Chondrocyte (in vitro differentiated cells): ENCODE measurements around the gene TMEM40. TPM values are rescaled to one million over a fixed set of nuclear protein-coding genes. Genes with fewer than 3 reads are reported as not detected.
"Not testable (repeated sequence)": the region's sequence is repeated elsewhere in the genome, so short reads cannot be mapped to it uniquely, and the experiment has no call there.

Experiments used
- DNase-seq: peaks from one replicate; pipeline ENCODE4 v3.0.0; 2021; ENCODE audit warnings: mixed read lengths, low spot score
- H3K27ac Mint-ChIP-seq: one replicate; pipeline ENCODE4 v1.8.0; 2021; ENCODE audit warnings: mild to moderate bottlenecking, moderate library complexity, mixed read lengths; ENCODE audit not compliant: unreplicated experiment
- H3K27me3 Mint-ChIP-seq: 2 replicates; pipeline ENCODE4 v1.8.0; 2021; ENCODE audit warnings: low read depth, mixed read lengths
- H3K36me3 Mint-ChIP-seq: 2 replicates; pipeline ENCODE4 v1.8.0; 2021; ENCODE audit warnings: low read depth, mixed read lengths
- H3K4me1 Mint-ChIP-seq: 2 replicates; pipeline ENCODE4 v1.8.0; 2021; ENCODE audit warnings: low read depth, mild to moderate bottlenecking, mixed read lengths
- H3K4me3 Mint-ChIP-seq: one replicate; pipeline ENCODE4 v1.8.0; 2021; ENCODE audit warnings: mild to moderate bottlenecking, moderate library complexity, mixed read lengths; ENCODE audit not compliant: unreplicated experiment
- H3K9me3 Mint-ChIP-seq: 2 replicates; pipeline ENCODE4 v1.8.0; 2021; ENCODE audit warnings: low read depth, mixed read lengths
- CTCF ChIP-seq: fragments of 200-600 bp; sonication (generic); IDR thresholded peaks from 2 replicates; pipeline ENCODE4 v1.5.0; 2021; ENCODE audit warnings: antibody characterized with exemption, mild to moderate bottlenecking, moderate library complexity
- total RNA-seq: library from RNA; stranded (reverse); gene quantifications from 3 replicates; pipeline ENCODE4 v1.2.1, GENCODE V29; 2021

TMEM40 gene
- total RNA-seq, 1 donor from 2014 or later = not detected

GRCh38 chr3:12796171-12797123 lies 37.4 kb upstream of the TMEM40 start, which contains the start of gene CAND2:
CAND2 (plus strand) TSS chr3:12796680; CDS start chr3:12796721, 41 bp downstream.
- Mint-ChIP-seq H3K27ac (peak within 1 kb of the TSS; percentile 84), H3K4me3 (peak within 1 kb of the TSS; percentile 88), H3K9me3 (no peaks in the 10 kb centered on the region), H3K36me3 (no peaks in the 10 kb centered on the region), H3K27me3 (no peaks in the 10 kb centered on the region), H3K4me1 (peaks cover 15% of the 10 kb centered on the region)
- TF ChIP-seq CTCF = peak; percentile 24
- no peak for DNase-seq

- H3K4me3 Mint-ChIP-seq = no peak overlapping the region
These were observed 34.6 kb upstream of the TMEM40 start for GRCh38 chr3:12793701-12794100.

GRCh38 chr3:12791430-12791829 lies 32.4 kb upstream of the TMEM40 start:
- H3K9me3 Mint-ChIP-seq = no peaks in the 10 kb centered on the region
- no peak for TF ChIP-seq CTCF
- no peak for DNase-seq
- peaks cover 10% of the 10 kb centered on the region for H3K4me1 Mint-ChIP-seq
- H3K27ac Mint-ChIP-seq = peak overlapping the region; percentile 25
- H3K27me3 Mint-ChIP-seq = peaks cover 2% of the 10 kb centered on the region
- H3K36me3 Mint-ChIP-seq = no peaks in the 10 kb centered on the region
- no peak overlapping the region for H3K4me3 Mint-ChIP-seq

More at GRCh38 chr3:12793701-12794100, 34.6 kb upstream of the TMEM40 start:
- DNase-seq = no peak
- no peaks in the 10 kb centered on the region for H3K36me3 Mint-ChIP-seq
- peaks cover 20% of the 10 kb centered on the region for H3K4me1 Mint-ChIP-seq
- H3K27me3 Mint-ChIP-seq = no peaks in the 10 kb centered on the region
- TF ChIP-seq CTCF = no peak
- no peaks in the 10 kb centered on the region for H3K9me3 Mint-ChIP-seq
- no peak overlapping the region for H3K27ac Mint-ChIP-seq

- not testable (repeated sequence) for H3K27ac Mint-ChIP-seq
These were observed 29.1 kb upstream of the TMEM40 start for GRCh38 chr3:12787967-12788690.

GRCh38 chr3:12787346-12787745 lies 28.3 kb upstream of the TMEM40 start:
- H3K36me3 Mint-ChIP-seq, H3K9me3 Mint-ChIP-seq, H3K27ac Mint-ChIP-seq, DNase-seq, H3K4me3 Mint-ChIP-seq, H3K4me1 Mint-ChIP-seq: not testable (repeated sequence)
- peak; percentile 75 for TF ChIP-seq CTCF
- peaks cover 15% of the 10 kb centered on the region for H3K27me3 Mint-ChIP-seq

More at GRCh38 chr3:12787967-12788690, 29.1 kb upstream of the TMEM40 start:
- H3K27me3 Mint-ChIP-seq = peaks cover 15% of the 10 kb centered on the region
- not testable (repeated sequence) for H3K4me1 Mint-ChIP-seq, H3K36me3 Mint-ChIP-seq, DNase-seq, H3K9me3 Mint-ChIP-seq, H3K4me3 Mint-ChIP-seq
